OCI-LY7 (cell line): ENCODE data around the gene CTCF. TPM values are rescaled to one million over a fixed set of nuclear protein-coding genes. Genes with fewer than 3 reads are reported as not detected.

Experiments
- BruUV-seq: library from RNA; stranded (reverse); fragments of 400-500 nt; replicated peaks from 2 replicates; lab custom pipeline; 2021; lab: Mats Ljungman, UMichigan
- CTCF ChIA-PET: fragments of 300-600 bp; sonication (Branson Sonifier 250); formaldehyde crosslinking; loops from one replicate; lab custom pipeline; 2022; ENCODE audit warnings: antibody characterized with exemption; ENCODE audit not compliant: unreplicated experiment; lab: Charles Lee
- POLR2A ChIA-PET: fragments of 300-600 bp; sonication (Branson Sonifier 250); formaldehyde crosslinking; loops from one replicate; lab custom pipeline; 2022; ENCODE audit warnings: antibody characterized with exemption; lab: Charles Lee
- DNase-seq: peaks from one replicate; pipeline ENCODE4 v3.0.0-alpha.2; 2015; ENCODE audit warnings: low spot score
- H2AFZ ChIP-seq: fragments of 200-600 bp; sonication (generic), shearing (Covaris generic); 2 replicates; pipeline ENCODE4 v1.6.1; 2014; ENCODE audit warnings: mild to moderate bottlenecking, antibody characterized with exemption, low read length, moderate library complexity
- H3K27ac ChIP-seq: fragments of 200-600 bp; sonication (generic); 2 replicates; pipeline ENCODE4 v1.5.1; 2014; ENCODE audit warnings: mixed run types, low read depth, mild to moderate bottlenecking, moderate library complexity, low read length, inconsistent platforms; ENCODE audit not compliant: poor library complexity, severe bottlenecking
- H3K36me3 ChIP-seq: fragments of 200-600 bp; sonication (generic); 2 replicates; pipeline ENCODE4 v1.6.1; 2014; ENCODE audit warnings: mild to moderate bottlenecking, antibody characterized with exemption, low read length, moderate library complexity, mixed read lengths; ENCODE audit not compliant: insufficient read depth
- H3K4me1 ChIP-seq: fragments of 200-600 bp; sonication (generic); 2 replicates; pipeline ENCODE4 v1.5.1; 2014; ENCODE audit warnings: mild to moderate bottlenecking, low read length; ENCODE audit not compliant: insufficient read depth, poor library complexity, severe bottlenecking
- H3K4me2 ChIP-seq: fragments of 200-600 bp; sonication (generic); 2 replicates; pipeline ENCODE4 v1.6.1; 2014; ENCODE audit warnings: mild to moderate bottlenecking, low read length
- H3K4me3 ChIP-seq: fragments of 200-600 bp; sonication (generic); 2 replicates; pipeline ENCODE4 v1.5.1; 2014; ENCODE audit warnings: mild to moderate bottlenecking, low read depth, low read length; ENCODE audit not compliant: poor library complexity, severe bottlenecking
- H3K79me2 ChIP-seq: fragments of 200-600 bp; sonication (generic); 2 replicates; pipeline ENCODE4 v1.6.1; 2016; ENCODE audit warnings: low read depth, mild to moderate bottlenecking, low read length, moderate library complexity, mixed read lengths; ENCODE audit not compliant: insufficient read depth
- H3K9me2 ChIP-seq: fragments of 200-600 bp; sonication (generic); 2 replicates; pipeline ENCODE4 v1.6.1; 2016; ENCODE audit warnings: mild to moderate bottlenecking, low read length, mixed read lengths; ENCODE audit not compliant: insufficient read depth
- H3K9me3 ChIP-seq: fragments of 200-600 bp; sonication (generic); 2 replicates; pipeline ENCODE4 v1.6.1; 2014; ENCODE audit warnings: mild to moderate bottlenecking, mixed run types, low read length, mixed read lengths
- H4K20me1 ChIP-seq: fragments of 200-600 bp; sonication (generic); 2 replicates; pipeline ENCODE4 v1.6.1; 2014; ENCODE audit warnings: mild to moderate bottlenecking, antibody characterized with exemption, low read length, moderate library complexity, mixed read lengths; ENCODE audit not compliant: insufficient read depth
- EZH2phosphoT487 ChIP-seq: fragments of 200-600 bp; sonication (generic); IDR thresholded peaks from 2 replicates; pipeline ENCODE4 v1.6.1; 2018; ENCODE audit warnings: low read depth, borderline replicate concordance, mild to moderate bottlenecking, mixed run types, antibody characterized with exemption, low read length, moderate library complexity, mixed read lengths
- intact Hi-C: fragments of 100-400 bp; cut with micrococcal nuclease; formaldehyde crosslinking; loops from one replicate; pipeline ENCODE4 v1.10.0; 2022; ENCODE audit not compliant: unreplicated experiment
- total RNA-seq, 2 experiments: library from RNA; depleted of rRNA in 1 of 2; stranded (reverse); fragments of >200 nt in 1 of 2; shearing (Covaris generic) in 1 of 2; gene quantifications; 2 replicates each; pipeline ENCODE4 v1.2.3, GENCODE V29; 2014 to 2022
- TF ChIP-seq, protein P1 (sequence below): fragments of 200-600 bp; sonication (generic); conservative IDR thresholded peaks from 2 replicates; pipeline ENCODE4 v1.5.1; 2014; ENCODE audit warnings: mild to moderate bottlenecking, antibody characterized with exemption, low read length, moderate library complexity, mixed read lengths

CTCF gene
- total RNA-seq, 2 experiments from 2014 or later, result 70.6 to 83.5 TPM

DNA sequence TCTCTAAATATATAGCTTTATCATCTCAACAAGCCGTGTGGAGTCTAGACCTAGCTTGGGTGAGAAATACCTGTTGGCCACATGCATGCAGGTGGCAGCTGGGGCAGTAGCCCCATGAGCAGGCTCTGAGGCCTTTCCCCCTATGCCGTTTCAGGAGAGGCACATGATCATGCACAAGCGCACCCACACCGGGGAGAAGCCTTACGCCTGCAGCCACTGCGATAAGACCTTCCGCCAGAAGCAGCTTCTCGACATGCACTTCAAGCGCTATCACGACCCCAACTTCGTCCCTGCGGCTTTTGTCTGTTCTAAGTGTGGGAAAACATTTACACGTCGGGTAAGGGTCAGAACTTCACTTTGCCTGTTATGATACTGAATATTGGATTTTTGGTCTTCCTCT is 65.9 kb downstream of the CTCF start:
- H4K20me1 ChIP-seq, result 0 out of 2 replicates have a peak, but pooled peaks cover 3% of the 10 kb centered on the region
- no peaks in the 10 kb centered on the region for H3K4me1 ChIP-seq
- peaks cover 90% of the 10 kb centered on the region for H3K36me3 ChIP-seq
- H3K27ac ChIP-seq, result no peak overlapping the region
- no peak for DNase-seq
- no peaks in the 10 kb centered on the region for H3K79me2 ChIP-seq
- no peaks in the 10 kb centered on the region for H3K9me2 ChIP-seq
- ChIA-PET POLR2A (no interaction called here), CTCF (no interaction called here)
- no peak overlapping the region for H2AFZ ChIP-seq
- no peaks in the 10 kb centered on the region for H3K9me3 ChIP-seq
- intact Hi-C loops, result no loop called here
- TF ChIP-seq, protein P1, sequence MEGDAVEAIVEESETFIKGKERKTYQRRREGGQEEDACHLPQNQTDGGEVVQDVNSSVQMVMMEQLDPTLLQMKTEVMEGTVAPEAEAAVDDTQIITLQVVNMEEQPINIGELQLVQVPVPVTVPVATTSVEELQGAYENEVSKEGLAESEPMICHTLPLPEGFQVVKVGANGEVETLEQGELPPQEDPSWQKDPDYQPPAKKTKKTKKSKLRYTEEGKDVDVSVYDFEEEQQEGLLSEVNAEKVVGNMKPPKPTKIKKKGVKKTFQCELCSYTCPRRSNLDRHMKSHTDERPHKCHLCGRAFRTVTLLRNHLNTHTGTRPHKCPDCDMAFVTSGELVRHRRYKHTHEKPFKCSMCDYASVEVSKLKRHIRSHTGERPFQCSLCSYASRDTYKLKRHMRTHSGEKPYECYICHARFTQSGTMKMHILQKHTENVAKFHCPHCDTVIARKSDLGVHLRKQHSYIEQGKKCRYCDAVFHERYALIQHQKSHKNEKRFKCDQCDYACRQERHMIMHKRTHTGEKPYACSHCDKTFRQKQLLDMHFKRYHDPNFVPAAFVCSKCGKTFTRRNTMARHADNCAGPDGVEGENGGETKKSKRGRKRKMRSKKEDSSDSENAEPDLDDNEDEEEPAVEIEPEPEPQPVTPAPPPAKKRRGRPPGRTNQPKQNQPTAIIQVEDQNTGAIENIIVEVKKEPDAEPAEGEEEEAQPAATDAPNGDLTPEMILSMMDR, result no peak
- no peak for TF ChIP-seq EZH2phosphoT487
- H3K4me2 ChIP-seq, result no peak overlapping the region
- no TSS peak for BruUV-seq
- no peak overlapping the region for H3K4me3 ChIP-seq

DNA sequence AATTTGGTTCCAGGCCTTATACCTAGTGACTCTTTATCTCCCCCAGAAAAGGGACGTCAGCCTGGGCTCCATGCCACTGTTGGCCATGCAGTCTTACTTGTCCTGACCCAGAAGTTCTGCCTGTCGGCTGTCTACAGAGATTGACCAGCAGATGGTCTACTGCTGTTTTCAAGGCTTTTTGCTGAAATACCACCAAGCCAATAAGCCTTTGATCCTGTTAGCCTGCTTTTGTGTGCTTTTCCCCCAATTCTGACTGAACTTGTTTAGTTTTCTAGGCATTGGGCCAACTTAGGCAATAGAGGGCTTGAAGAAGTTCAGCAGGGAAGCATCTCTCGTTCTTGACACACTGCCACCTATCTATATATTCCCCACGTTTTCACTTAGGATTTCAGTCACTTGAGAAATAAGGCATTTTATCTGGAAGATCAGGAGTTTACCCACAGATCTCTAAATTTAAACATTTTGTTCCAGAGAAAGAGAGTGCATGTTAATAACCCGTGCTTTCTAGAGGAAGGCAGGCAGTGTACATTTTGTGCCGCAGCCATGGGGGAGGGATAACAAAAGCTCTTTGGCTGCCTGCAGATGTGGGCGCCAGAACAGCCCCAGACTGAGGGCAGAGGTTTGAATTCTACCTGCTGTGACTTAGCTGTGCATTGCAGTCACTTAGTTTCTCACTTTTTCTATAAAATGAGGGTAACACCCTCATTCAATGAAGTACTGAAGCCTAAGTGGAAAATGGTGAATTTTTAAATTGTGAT is 70.3 kb downstream of the CTCF start:
- intact Hi-C loops, result no loop called here
- Histone ChIP-seq H4K20me1 (0 out of 2 replicates have a peak, but pooled peaks cover 3% of the 10 kb centered on the region), H3K27ac (no peak overlapping the region), H2AFZ (no peak overlapping the region), H3K36me3 (peaks cover 93% of the 10 kb centered on the region), H3K9me2 (no peaks in the 10 kb centered on the region), H3K79me2 (no peaks in the 10 kb centered on the region), H3K4me1 (no peaks in the 10 kb centered on the region), H3K4me3 (no peak overlapping the region), H3K9me3 (no peaks in the 10 kb centered on the region), H3K4me2 (no peak overlapping the region)
- ChIA-PET POLR2A (interaction anchor here (1.4 kb wide), 1 partner anchor 16 kb away, joined by 3 read pairs; no protein-coding TSS in a partner anchor), CTCF (no interaction called here)
- TF ChIP-seq EZH2phosphoT487, result no peak
- TF ChIP-seq, protein P1, result no peak
- DNase-seq, result no peak
- no TSS peak for BruUV-seq

DNA sequence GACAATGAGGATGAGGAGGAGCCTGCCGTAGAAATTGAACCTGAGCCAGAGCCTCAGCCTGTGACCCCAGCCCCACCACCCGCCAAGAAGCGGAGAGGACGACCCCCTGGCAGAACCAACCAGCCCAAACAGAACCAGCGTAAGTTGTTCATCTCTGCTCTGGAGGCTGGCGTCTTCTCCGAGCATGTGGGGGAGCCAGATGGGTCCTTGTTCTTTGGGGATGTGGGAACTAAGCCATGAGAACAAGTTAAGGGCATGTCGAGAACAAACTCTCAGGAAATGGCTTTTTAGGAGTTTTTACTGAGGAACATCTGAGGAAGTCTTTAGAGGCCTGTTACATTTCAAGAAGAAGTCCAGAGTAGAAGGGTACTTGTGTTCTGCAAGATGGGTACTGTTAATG is 74.4 kb downstream of the CTCF start:
- POLR2A ChIA-PET, result interaction anchor here (0.6 kb wide), 1 partner anchor 9 kb away, joined by 3 read pairs; no protein-coding TSS in a partner anchor
- no peak overlapping the region for H2AFZ ChIP-seq
- peaks cover 85% of the 10 kb centered on the region for H3K36me3 ChIP-seq
- no peak overlapping the region for H3K27ac ChIP-seq
- TF ChIP-seq, protein P1, result no peak
- TF ChIP-seq EZH2phosphoT487, result no peak
- no peaks in the 10 kb centered on the region for H4K20me1 ChIP-seq
- CTCF ChIA-PET, result no interaction called here
- H3K4me2 ChIP-seq, result no peak overlapping the region
- BruUV-seq, result no TSS peak
- intact Hi-C loops, result no loop called here
- DNase-seq, result no peak
- no peaks in the 10 kb centered on the region for H3K9me2 ChIP-seq
- H3K4me1 ChIP-seq, result no peaks in the 10 kb centered on the region
- no peaks in the 10 kb centered on the region for H3K9me3 ChIP-seq
- no peak overlapping the region for H3K4me3 ChIP-seq
- H3K79me2 ChIP-seq, result no peaks in the 10 kb centered on the region
